ENCODE measurements around the gene TASL.

TASL gene

DNA sequence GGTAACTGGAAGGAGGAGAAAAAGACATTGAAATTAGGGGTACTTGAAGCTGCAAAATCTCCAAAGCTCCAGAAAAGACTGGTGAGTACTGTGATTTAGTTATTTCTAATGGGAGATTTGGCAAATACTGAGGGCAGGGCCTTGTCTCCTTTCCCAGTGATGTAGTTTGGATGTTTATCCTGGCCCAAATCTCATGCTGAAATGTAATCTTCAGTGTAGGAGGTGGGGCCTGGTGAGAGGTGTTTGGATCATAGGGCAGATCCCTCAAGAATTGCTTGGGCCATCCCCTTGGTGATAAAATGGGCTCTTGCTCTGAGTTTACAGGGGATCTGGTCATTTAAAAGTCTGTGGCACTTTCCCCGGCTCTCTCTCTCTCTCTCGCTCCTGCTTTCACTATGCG is 42.6 kb upstream of the TASL start:
- Histone ChIP-seq H3K27ac (ENCODE audit: extremely low read depth, low read depth, low read length) (no peak overlapping the region), H3K36me3 (ENCODE audit: control insufficient read depth in 2 of 2, insufficient read depth in 1 of 2, low read length in 2 of 2) (no peaks in the 10 kb centered on the region), H3K9me3 (ENCODE audit: control insufficient read depth, insufficient read depth, low read depth, low read length) (no peaks in the 10 kb centered on the region; the same call in 1 of the 2 replicates), H3K4me3 (ENCODE audit: low read depth, low read length) (no peak overlapping the region), H3K4me1 (ENCODE audit: control insufficient read depth, insufficient read depth, low read length) (no peaks in the 10 kb centered on the region)
- ChIA-PET CTCF (interaction anchor here (1.2 kb wide), 1 partner anchor 50 kb away, joined by 3 read pairs; no protein-coding TSS in a partner anchor), POLR2A (no interaction called here)
- TF ChIP-seq PRDM4 (tag by site-specific recombination; IDR thresholded peaks at IDR 0.05) (no peak), CTCF (tag by site-specific recombination; IDR thresholded peaks at IDR 0.05) (no peak), ZNF449 (tag by site-specific recombination; IDR thresholded peaks at IDR 0.05) (no peak), ZFHX2 (tag by site-specific recombination; conservative IDR thresholded peaks at IDR 0.05) (no peak), ZNF596 (tag by site-specific recombination; IDR thresholded peaks at IDR 0.05) (no peak), ZNF639 (tag by site-specific recombination; IDR thresholded peaks at IDR 0.05) (no peak), ZNF830 (tag by site-specific recombination; IDR thresholded peaks at IDR 0.05; ENCODE audit: low read depth) (no peak), ZNF174 (tag by site-specific recombination; IDR thresholded peaks at IDR 0.05) (no peak), ZNF274 (IDR thresholded peaks at IDR 0.05; ENCODE audit: low read length) (no peak), ZNF274 (tag by site-specific recombination; IDR thresholded peaks at IDR 0.05; ENCODE audit: borderline replicate concordance) (no peak), ZNF791 (tag by site-specific recombination; IDR thresholded peaks at IDR 0.05) (no peak), GLI2 (tag by site-specific recombination; IDR thresholded peaks at IDR 0.05; ENCODE audit: borderline replicate concordance, low read depth) (no peak), ZNF623 (tag by site-specific recombination; IDR thresholded peaks at IDR 0.05) (no peak), ZBTB20 (tag by site-specific recombination; IDR thresholded peaks at IDR 0.05) (no peak), ZEB2 (tag by site-specific recombination; IDR thresholded peaks at IDR 0.05) (no peak), ZNF391 (tag by site-specific recombination; IDR thresholded peaks at IDR 0.05; ENCODE audit: borderline replicate concordance, low read depth) (no peak), ZNF155 (tag by site-specific recombination; IDR thresholded peaks at IDR 0.05) (no peak), HOXC10 (CRISPR knock-in tag; IDR thresholded peaks at IDR 0.05) (no peak), ZSCAN23 (tag by site-specific recombination; IDR thresholded peaks at IDR 0.05) (no peak), ZNF645 (tag by site-specific recombination; IDR thresholded peaks at IDR 0.05) (no peak)

Data from HEK293 (cell line).